Heart left ventricle (tissue), 16 donors: Measurements from ENCODE around the gene HSD17B2. TPM values are rescaled to one million over a fixed set of nuclear protein-coding genes. Genes with fewer than 3 reads are reported as not detected.

Source experiments
- ATAC-seq, 4 donors: fragments of 200-7000 bp; cut with Tn5 transposase; one replicate each; pipeline ENCODE4 v1.9.1; 2020 to 2022; ENCODE audit warnings: moderate library complexity in 4 of 4, mild to moderate bottlenecking in 3 of 4, moderate number of reproducible peaks in 1 of 4
- DNase-seq, 5 donors: peaks; one replicate each; pipeline ENCODE4 v3.0.0-alpha.2; 2020
- H3K27ac ChIP-seq, 12 donors: fragments of 200-600 bp; sonication (generic) in 4 of 12; one replicate each; pipeline versions ENCODE4 v1.5.0 to v1.8.0; 2016 to 2022; ENCODE audit warnings: mild to moderate bottlenecking in 2 of 12
- H3K27me3 ChIP-seq, 9 donors: fragments of 200-600 bp; sonication (generic) in 2 of 9; one replicate each; pipeline versions ENCODE4 v1.5.1 to v1.8.0; 2016 to 2022; ENCODE audit warnings: mild to moderate bottlenecking in 3 of 9
- H3K36me3 ChIP-seq, 9 donors: fragments of 200-600 bp; sonication (generic) in 2 of 9; one replicate each; pipeline versions ENCODE4 v1.5.0 to v1.8.0; 2018 to 2022; ENCODE audit warnings: mild to moderate bottlenecking in 2 of 9
- H3K4me1 ChIP-seq, 12 donors: fragments of 200-600 bp; sonication (generic) in 4 of 12; one replicate each; pipeline versions ENCODE4 v1.5.0 to v1.8.0; 2016 to 2022; ENCODE audit warnings: mild to moderate bottlenecking in 3 of 12
- H3K4me3 ChIP-seq, 12 donors: fragments of 200-600 bp; sonication (generic) in 4 of 12; one replicate each; pipeline versions ENCODE4 v1.5.0 to v1.8.0; 2017 to 2022; ENCODE audit warnings: mild to moderate bottlenecking in 9 of 12, moderate library complexity in 4 of 12
- H3K9me3 ChIP-seq, 12 donors: fragments of 200-600 bp; sonication (generic) in 4 of 12; one replicate each; pipeline versions ENCODE4 v1.5.0 to v1.8.0; 2016 to 2022; ENCODE audit warnings: mild to moderate bottlenecking in 1 of 12
- POLR2A ChIP-seq, 2 donors: fragments of 450-650 bp; IDR thresholded peaks; one replicate each; pipeline ENCODE4 v1.6.1; 2017; ENCODE audit warnings: antibody characterized with exemption in 2 of 2, mild to moderate bottlenecking in 2 of 2, moderate library complexity in 2 of 2
- WGBS, 4 donors: extraction: QIAGEN DNeasy Blood & Tissue Kit in 2 of 4; methylation state at CpG; one replicate each; pipeline versions ENCODE4 v1.1.5 to v1.1.7; 2013 to 2018; 5-methylcytosine and 5-hydroxymethylcytosine counted together
- intact Hi-C, 10 donors: fragments of 100-400 bp; cut with DNase I; formaldehyde crosslinking; loops; one replicate each; pipeline versions ENCODE4 v1.11.1 to v1.14.2; 2022
- long read RNA-seq, 3 donors: library from polyadenylated mRNA; unstranded; transcript quantifications; one replicate each; pipeline ENCODE4 v2.0.0, GENCODE V29; 2020 to 2021
- polyA plus RNA-seq, 2 donors: library from polyadenylated mRNA; stranded (reverse); fragments of 200-250 nt; gene quantifications; one replicate each; pipeline ENCODE4 v1.2.3, GENCODE V29; 2013
- total RNA-seq, 9 donors: library from RNA; depleted of rRNA in 2 of 9; stranded (reverse); fragments of >200 nt in 2 of 9; fragmentation: NEBNext Ultra II Directional in 3 of 9; extraction: Animal tissue kit (Norgen Biotek cat#: 25700) in 3 of 9; gene quantifications; one replicate each; pipeline versions ENCODE4 v1.1.0 to v1.2.4, GENCODE V29; 2016 to 2023
- TF ChIP-seq, protein P1 (sequence below), 12 donors: fragments of 200-600 bp; sonication (generic) in 4 of 12; IDR thresholded peaks; one replicate each; pipeline versions ENCODE4 v1.5.0 to v1.8.0; 2018 to 2022; ENCODE audit warnings: antibody characterized with exemption in 12 of 12, mild to moderate bottlenecking in 5 of 12
- donor health status: ischemic (EF 13 %, LVEDD 7.1; RV severe dilation, severe dysfunction).
- donor health status: healthy with polysubstance abuse.
- donor health status: DM: no; HTN: yes; CAD: no.
- donor health status: DM: no; HTN: no; CAD: no.
- donor health status: ischemic (EF 25% LVEDD 6.9; RV normal size, moderate dysfunction).
- donor health status: ischemic (EF 25% LVEDD 5.7; RV mildly dilated, moderate dysfunction).
- donor health status: healthy.
- donor health status: DM: yes; HTN: yes; CAD: no.
- donor health status: ischemic (EF 35%, LVEDD 5.7; RV mildly dilated, moderate dysfunction).
- donor health status: nonischemic (EF 11% LVEDD 7.7; RV severe dilation, severe dysfunction).
- donor health status: DM: yes; HTN: yes; CAD: no.
- donor health status: PGD.
- donor health status: ischemic (EF 29% LVEDD 5.4; RV normal size, mild dysfunction).
- donor health status: nonischemic (EF 23%, LVEDD 6.1; RV moderate dilation, normal function).

Gene HSD17B2, protein sequence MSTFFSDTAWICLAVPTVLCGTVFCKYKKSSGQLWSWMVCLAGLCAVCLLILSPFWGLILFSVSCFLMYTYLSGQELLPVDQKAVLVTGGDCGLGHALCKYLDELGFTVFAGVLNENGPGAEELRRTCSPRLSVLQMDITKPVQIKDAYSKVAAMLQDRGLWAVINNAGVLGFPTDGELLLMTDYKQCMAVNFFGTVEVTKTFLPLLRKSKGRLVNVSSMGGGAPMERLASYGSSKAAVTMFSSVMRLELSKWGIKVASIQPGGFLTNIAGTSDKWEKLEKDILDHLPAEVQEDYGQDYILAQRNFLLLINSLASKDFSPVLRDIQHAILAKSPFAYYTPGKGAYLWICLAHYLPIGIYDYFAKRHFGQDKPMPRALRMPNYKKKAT
- total RNA-seq (not detected), polyA plus RNA-seq (under 1 TPM in 1 of 2 donors, not detected in 1; 0.11 TPM)
- long read RNA-seq, donor 1, partial matches to known transcripts, result 0 of 1 reads
- long read RNA-seq, donor 1, other reads (novel, unspliced or antisense), result 1 of 1 reads
- long read RNA-seq, donor 2, result 0 reads
- long read RNA-seq, donor 3, result 0 reads

DNA sequence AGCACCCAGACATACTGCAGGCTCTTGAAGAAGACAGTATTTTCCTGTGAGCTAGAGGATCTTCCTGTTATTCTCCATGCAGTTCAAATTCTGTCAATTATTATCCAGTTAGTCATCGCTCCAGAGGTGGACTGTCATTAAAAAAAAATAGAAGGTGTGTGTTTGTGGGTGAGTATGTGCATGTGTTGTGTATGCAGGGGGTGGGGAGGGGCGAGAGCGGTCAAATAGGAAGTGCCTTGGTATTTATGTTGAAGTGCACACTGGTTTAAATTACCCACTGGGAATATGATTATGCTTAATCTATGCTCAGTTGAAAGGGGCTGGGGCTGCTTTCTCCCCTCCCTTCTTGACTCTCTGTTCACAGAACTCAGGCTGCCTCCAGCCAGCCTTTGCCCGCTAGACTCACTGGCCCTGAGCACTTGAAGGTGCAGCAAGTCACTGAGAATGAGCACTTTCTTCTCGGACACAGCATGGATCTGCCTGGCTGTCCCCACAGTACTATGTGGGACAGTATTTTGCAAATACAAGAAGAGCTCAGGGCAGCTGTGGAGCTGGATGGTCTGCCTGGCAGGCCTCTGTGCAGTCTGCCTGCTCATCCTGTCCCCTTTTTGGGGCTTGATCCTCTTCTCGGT, at the start of gene HSD17B2:
Gene HSD17B2, plus strand, starts transcription at position 273 of the 632 bp plus-strand sequence. Its CDS starts 172 bp downstream, at position 445.
- H3K4me3 ChIP-seq, result no peak within 1 kb of the TSS
- no peak for TF ChIP-seq POLR2A (IDR thresholded peaks at IDR 0.05)
- TF ChIP-seq, protein P1, sequence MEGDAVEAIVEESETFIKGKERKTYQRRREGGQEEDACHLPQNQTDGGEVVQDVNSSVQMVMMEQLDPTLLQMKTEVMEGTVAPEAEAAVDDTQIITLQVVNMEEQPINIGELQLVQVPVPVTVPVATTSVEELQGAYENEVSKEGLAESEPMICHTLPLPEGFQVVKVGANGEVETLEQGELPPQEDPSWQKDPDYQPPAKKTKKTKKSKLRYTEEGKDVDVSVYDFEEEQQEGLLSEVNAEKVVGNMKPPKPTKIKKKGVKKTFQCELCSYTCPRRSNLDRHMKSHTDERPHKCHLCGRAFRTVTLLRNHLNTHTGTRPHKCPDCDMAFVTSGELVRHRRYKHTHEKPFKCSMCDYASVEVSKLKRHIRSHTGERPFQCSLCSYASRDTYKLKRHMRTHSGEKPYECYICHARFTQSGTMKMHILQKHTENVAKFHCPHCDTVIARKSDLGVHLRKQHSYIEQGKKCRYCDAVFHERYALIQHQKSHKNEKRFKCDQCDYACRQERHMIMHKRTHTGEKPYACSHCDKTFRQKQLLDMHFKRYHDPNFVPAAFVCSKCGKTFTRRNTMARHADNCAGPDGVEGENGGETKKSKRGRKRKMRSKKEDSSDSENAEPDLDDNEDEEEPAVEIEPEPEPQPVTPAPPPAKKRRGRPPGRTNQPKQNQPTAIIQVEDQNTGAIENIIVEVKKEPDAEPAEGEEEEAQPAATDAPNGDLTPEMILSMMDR (IDR thresholded peaks at IDR 0.05), result no peak
- no peaks in the 10 kb centered on the region for H3K36me3 ChIP-seq
- H3K9me3 ChIP-seq, result no peaks in the 10 kb centered on the region
- intact Hi-C loops, result loop anchor here in 7 of 10 donors (5.0 kb wide), 1 partner anchor 197 kb away; no protein-coding TSS in a partner anchor
- WGBS, 4 donors, result 69 to 78% (median 76%) methylated on average over 6 of the region's 6 CpGs
- DNase-seq, result no peak
- no peaks in the 10 kb centered on the region for H3K4me1 ChIP-seq
- ATAC-seq, result no peak
- H3K27ac ChIP-seq, result no peak within 1 kb of the TSS
- peaks cover 0 to 5% (median 0%) of the 10 kb centered on the region in 9 donors for H3K27me3 ChIP-seq

DNA sequence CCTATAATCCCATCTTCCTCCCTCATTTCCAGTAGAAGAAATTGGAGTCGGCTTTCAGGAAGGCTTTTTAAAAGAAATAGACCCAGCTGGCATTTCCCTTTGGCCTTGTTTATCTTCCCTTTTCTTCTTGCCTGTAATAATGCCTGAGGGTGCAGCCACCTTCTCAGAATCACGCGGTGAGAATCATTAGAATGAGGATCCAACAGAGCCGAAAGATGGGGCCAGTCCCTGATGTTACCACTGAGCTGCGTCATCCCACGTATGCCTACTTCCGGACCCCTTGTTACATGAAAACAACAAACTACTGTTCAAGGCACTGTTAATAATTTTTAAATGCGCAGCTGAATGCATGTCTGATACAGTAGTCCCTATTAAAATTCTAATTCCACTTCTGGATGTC, 47.9 kb upstream of the HSD17B2 start:
- Histone ChIP-seq H3K27ac (no peak overlapping the region), H3K27me3 (no peaks in the 10 kb centered on the region), H3K4me3 (no peak overlapping the region), H3K4me1 (no peaks in the 10 kb centered on the region), H3K36me3 (no peaks in the 10 kb centered on the region), H3K9me3 (no peaks in the 10 kb centered on the region)
- intact Hi-C loops, result no loop called here
- 85 to 89% (median 88%) methylated on average over 8 of the region's 8 CpGs for WGBS, 4 donors
- no peak for TF ChIP-seq POLR2A (IDR thresholded peaks at IDR 0.05)
- TF ChIP-seq, protein P1 (IDR thresholded peaks at IDR 0.05), result no peak
- ATAC-seq, result no peak
- no peak for DNase-seq

DNA sequence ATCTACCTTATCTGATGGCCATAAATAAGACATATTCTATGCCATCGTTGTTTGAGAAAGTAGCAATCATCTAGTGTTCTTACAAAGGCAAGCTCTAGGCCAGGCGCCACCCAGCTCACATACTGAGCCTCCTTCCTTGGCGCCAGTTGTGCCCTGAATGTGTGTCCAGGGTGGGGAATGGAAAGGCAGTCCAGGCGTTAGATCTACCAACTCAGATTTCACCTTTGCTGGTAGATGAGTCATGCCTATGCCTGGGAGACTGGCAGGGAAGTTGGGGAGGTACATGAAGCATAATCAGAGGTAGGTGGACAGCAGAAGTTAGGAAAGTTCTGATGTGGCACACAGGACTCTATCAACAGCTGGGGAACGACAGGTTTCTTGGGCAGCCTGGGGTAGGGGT, 47.3 kb upstream of the HSD17B2 start:
- WGBS, 4 donors, result 88 to 91% (median 90%) methylated on average over 5 of the region's 5 CpGs
- H3K4me3 ChIP-seq, result no peak overlapping the region
- H3K36me3 ChIP-seq, result no peaks in the 10 kb centered on the region
- no peaks in the 10 kb centered on the region for H3K9me3 ChIP-seq
- no peaks in the 10 kb centered on the region for H3K27me3 ChIP-seq
- intact Hi-C loops, result no loop called here
- no peaks in the 10 kb centered on the region for H3K4me1 ChIP-seq
- DNase-seq, result no peak
- TF ChIP-seq, protein P1 (IDR thresholded peaks at IDR 0.05), result no peak
- no peak for TF ChIP-seq POLR2A (IDR thresholded peaks at IDR 0.05)
- H3K27ac ChIP-seq, result no peak overlapping the region
- no peak for ATAC-seq

DNA sequence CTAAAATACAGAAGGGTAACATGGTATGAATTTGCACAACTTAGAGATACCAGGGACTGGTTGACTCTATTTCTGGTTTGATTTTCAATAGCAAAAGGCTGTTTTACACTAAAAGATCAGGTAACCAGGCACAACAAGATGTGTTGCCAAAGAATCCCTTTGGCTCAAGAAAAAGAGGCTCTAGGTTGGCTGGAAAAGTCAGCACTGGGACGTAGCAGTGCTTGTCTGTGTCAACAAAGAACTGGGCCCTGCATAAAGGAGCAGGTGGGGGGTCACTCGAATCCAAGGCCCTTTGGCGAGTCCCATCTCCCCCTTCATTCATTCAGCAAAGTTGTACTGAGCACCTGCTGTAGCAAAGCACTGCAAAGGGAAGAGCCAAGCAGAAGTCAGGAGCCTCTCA, 42.2 kb upstream of the HSD17B2 start:
- WGBS, 4 donors, result 55 to 83% (median 71%) methylated on average over 3 of the region's 3 CpGs
- H3K9me3 ChIP-seq, result no peaks in the 10 kb centered on the region
- no peak overlapping the region for H3K4me3 ChIP-seq
- H3K36me3 ChIP-seq, result no peaks in the 10 kb centered on the region
- intact Hi-C loops, result no loop called here
- no peak for ATAC-seq
- H3K27ac ChIP-seq, result no peak overlapping the region
- DNase-seq, result no peak
- TF ChIP-seq POLR2A (IDR thresholded peaks at IDR 0.05), result no peak
- TF ChIP-seq, protein P1 (IDR thresholded peaks at IDR 0.05), result no peak
- peaks cover 0 to 9% (median 0%) of the 10 kb centered on the region in 12 donors for H3K4me1 ChIP-seq
- H3K27me3 ChIP-seq, result no peaks in the 10 kb centered on the region
